ENCODE results near the gene PRR15. TPM values are rescaled to one million over a fixed set of nuclear protein-coding genes. Genes with fewer than 3 reads are reported as not detected.

Gene PRR15
- total RNA-seq, 2 donors from 2014 or later: 2.7 to 3.7 TPM

GRCh38 chr7:29572558-29572957 is 8.9 kb downstream of the PRR15 start:
- no peaks in the 10 kb centered on the region for H3K36me3 Mint-ChIP-seq (ENCODE audit: low read depth)
- Histone ChIP-seq H3K27ac (ENCODE audit: low read depth, low read length) (no peak overlapping the region), H3K4me1 (ENCODE audit: control insufficient read depth, insufficient read depth, low read length) (peaks cover 3% of the 10 kb centered on the region), H3K9ac (ENCODE audit: extremely low read depth, low read length, poor library complexity, severe bottlenecking) (no peak overlapping the region), H3K27me3 (ENCODE audit: control insufficient read depth, insufficient read depth, low read length, poor library complexity, severe bottlenecking) (peaks cover 45% of the 10 kb centered on the region), H3K36me3 (ENCODE audit: control insufficient read depth, insufficient read depth, low read length) (no peaks in the 10 kb centered on the region), H3K4me3 (ENCODE audit: low read length) (no peak overlapping the region), H3K9me3 (ENCODE audit: control insufficient read depth, low read length) (peaks cover 12% of the 10 kb centered on the region)
- no peaks in the 10 kb centered on the region for H3K4me1 Mint-ChIP-seq
- WGBS, 2 experiments (ENCODE audit: insufficient coverage in 1 of 2, insufficient read length in 1 of 2): 89% methylated on average over 1 of the region's 2 CpGs; no CpG with 5 or more reads in 1 of the 2 experiments
- no peak for TF ChIP-seq CTCF (conservative IDR thresholded peaks at IDR 0.05)
- DNase-seq: no peak
- H3K4me3 Mint-ChIP-seq: no peak overlapping the region
- no peak overlapping the region for H3K27ac Mint-ChIP-seq
- peaks cover 18% of the 10 kb centered on the region for H3K9me3 Mint-ChIP-seq
- H3K27me3 Mint-ChIP-seq (ENCODE audit: insufficient read depth): peaks cover 4% of the 10 kb centered on the region

GRCh38 chr7:29573567-29573966 is 9.9 kb downstream of the PRR15 start:
- no peak overlapping the region for H3K9ac ChIP-seq (ENCODE audit: extremely low read depth, low read length, poor library complexity, severe bottlenecking)
- Mint-ChIP-seq H3K36me3 (ENCODE audit: low read depth) (peaks cover 2% of the 10 kb centered on the region), H3K27me3 (ENCODE audit: insufficient read depth) (peaks cover 4% of the 10 kb centered on the region), H3K4me1 (no peaks in the 10 kb centered on the region), H3K4me3 (no peak overlapping the region), H3K9me3 (peaks cover 28% of the 10 kb centered on the region), H3K27ac (no peak overlapping the region)
- H3K4me3 ChIP-seq (ENCODE audit: low read length): no peak overlapping the region
- WGBS, 2 experiments (ENCODE audit: insufficient coverage in 1 of 2, insufficient read length in 1 of 2): 89 to 100% methylated on average over 2 to 3 of the region's 3 CpGs
- peaks cover 3% of the 10 kb centered on the region for H3K4me1 ChIP-seq (ENCODE audit: control insufficient read depth, insufficient read depth, low read length)
- H3K36me3 ChIP-seq (ENCODE audit: control insufficient read depth, insufficient read depth, low read length): no peaks in the 10 kb centered on the region
- no peak for TF ChIP-seq CTCF (conservative IDR thresholded peaks at IDR 0.05)
- no peak overlapping the region for H3K27ac ChIP-seq (ENCODE audit: low read depth, low read length)
- peaks cover 35% of the 10 kb centered on the region for H3K27me3 ChIP-seq (ENCODE audit: control insufficient read depth, insufficient read depth, low read length, poor library complexity, severe bottlenecking)
- no peak for DNase-seq
- H3K9me3 ChIP-seq (ENCODE audit: control insufficient read depth, low read length): peaks cover 22% of the 10 kb centered on the region

GRCh38 chr7:29574659-29575058 is 11.0 kb downstream of the PRR15 start:
- 79 to 86% methylated on average over 3 of the region's 3 CpGs for WGBS, 2 experiments (ENCODE audit: insufficient coverage in 1 of 2, insufficient read length in 1 of 2)
- no peaks in the 10 kb centered on the region for H3K4me1 Mint-ChIP-seq
- Histone ChIP-seq H3K9me3 (ENCODE audit: control insufficient read depth, low read length) (peaks cover 33% of the 10 kb centered on the region), H3K4me1 (ENCODE audit: control insufficient read depth, insufficient read depth, low read length) (peaks cover under 1% of the 10 kb centered on the region), H3K27ac (ENCODE audit: low read depth, low read length) (no peak overlapping the region), H3K36me3 (ENCODE audit: control insufficient read depth, insufficient read depth, low read length) (no peaks in the 10 kb centered on the region), H3K9ac (ENCODE audit: extremely low read depth, low read length, poor library complexity, severe bottlenecking) (no peak overlapping the region), H3K4me3 (ENCODE audit: low read length) (no peak overlapping the region), H3K27me3 (ENCODE audit: control insufficient read depth, insufficient read depth, low read length, poor library complexity, severe bottlenecking) (peaks cover 26% of the 10 kb centered on the region)
- no peak overlapping the region for H3K27ac Mint-ChIP-seq
- H3K9me3 Mint-ChIP-seq: peaks cover 39% of the 10 kb centered on the region
- no peak for TF ChIP-seq CTCF (conservative IDR thresholded peaks at IDR 0.05)
- H3K4me3 Mint-ChIP-seq: no peak overlapping the region
- peaks cover 4% of the 10 kb centered on the region for H3K27me3 Mint-ChIP-seq (ENCODE audit: insufficient read depth)
- H3K36me3 Mint-ChIP-seq (ENCODE audit: low read depth): peaks cover 2% of the 10 kb centered on the region
- no peak for DNase-seq

All from endodermal cell (in vitro differentiated cells).